Body of pancreas (tissue), 4 donors: ENCODE data around the gene RAPGEF3.

Experiments
- POLR2A ChIP-seq, 3 donors: fragments of 450-650 bp; IDR thresholded peaks; one replicate each; pipeline ENCODE4 v1.6.1; 2016; ENCODE audit warnings: antibody characterized with exemption in 3 of 3, mild to moderate bottlenecking in 2 of 3
- TF ChIP-seq, protein P1 (sequence below), 7 experiments: fragments of 450-650 bp in 4 of 7; fragments of 200-600 bp in 3 of 7; sonication (generic) in 3 of 7; IDR thresholded peaks; one replicate each; pipeline ENCODE4 v1.5.1; 2016 to 2019; ENCODE audit warnings: antibody characterized with exemption in 7 of 7

DNA sequence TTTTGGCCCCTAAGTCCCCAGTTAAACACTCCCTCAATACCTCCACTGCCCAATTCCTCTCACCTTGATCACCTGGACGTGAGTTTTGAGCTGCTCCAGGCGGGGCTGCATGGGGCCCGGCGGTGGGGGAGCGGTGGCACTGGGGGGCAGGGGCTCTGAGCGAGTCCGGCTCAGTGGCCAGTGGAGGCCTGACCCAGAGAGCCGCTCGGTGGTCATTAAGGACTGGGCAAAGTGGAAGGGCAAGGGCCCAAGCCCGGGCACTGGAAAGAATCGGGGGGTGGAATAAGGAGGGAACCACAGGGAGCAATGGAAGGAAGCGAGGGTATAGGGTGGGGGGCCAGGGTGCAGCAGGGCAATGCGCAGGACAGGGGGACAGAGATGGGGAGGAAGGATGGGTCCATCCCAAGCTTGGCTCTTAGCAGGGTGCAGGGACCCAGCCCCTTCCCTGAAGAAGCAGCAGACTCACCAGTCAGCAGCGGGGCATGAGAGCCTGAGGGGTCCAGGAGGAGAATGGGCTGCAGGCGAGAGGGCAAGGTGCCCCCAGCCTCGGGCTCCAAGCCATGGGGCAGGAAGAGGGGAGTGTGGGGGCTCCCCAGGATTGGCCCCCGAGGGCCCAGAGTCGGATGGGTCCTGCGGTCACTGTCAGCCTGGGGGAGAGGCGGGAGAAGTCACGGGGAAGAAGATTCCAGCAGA is 36.6 kb upstream of the RAPGEF3 start:
- TF ChIP-seq, protein P1, sequence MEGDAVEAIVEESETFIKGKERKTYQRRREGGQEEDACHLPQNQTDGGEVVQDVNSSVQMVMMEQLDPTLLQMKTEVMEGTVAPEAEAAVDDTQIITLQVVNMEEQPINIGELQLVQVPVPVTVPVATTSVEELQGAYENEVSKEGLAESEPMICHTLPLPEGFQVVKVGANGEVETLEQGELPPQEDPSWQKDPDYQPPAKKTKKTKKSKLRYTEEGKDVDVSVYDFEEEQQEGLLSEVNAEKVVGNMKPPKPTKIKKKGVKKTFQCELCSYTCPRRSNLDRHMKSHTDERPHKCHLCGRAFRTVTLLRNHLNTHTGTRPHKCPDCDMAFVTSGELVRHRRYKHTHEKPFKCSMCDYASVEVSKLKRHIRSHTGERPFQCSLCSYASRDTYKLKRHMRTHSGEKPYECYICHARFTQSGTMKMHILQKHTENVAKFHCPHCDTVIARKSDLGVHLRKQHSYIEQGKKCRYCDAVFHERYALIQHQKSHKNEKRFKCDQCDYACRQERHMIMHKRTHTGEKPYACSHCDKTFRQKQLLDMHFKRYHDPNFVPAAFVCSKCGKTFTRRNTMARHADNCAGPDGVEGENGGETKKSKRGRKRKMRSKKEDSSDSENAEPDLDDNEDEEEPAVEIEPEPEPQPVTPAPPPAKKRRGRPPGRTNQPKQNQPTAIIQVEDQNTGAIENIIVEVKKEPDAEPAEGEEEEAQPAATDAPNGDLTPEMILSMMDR (IDR thresholded peaks at IDR 0.05): no peak
- no peak for TF ChIP-seq POLR2A (IDR thresholded peaks at IDR 0.05)
